Fibroblast of villous mesenchyme (primary cell): Measurements from ENCODE around the gene JHY. TPM values are rescaled to one million over a fixed set of nuclear protein-coding genes. Genes with fewer than 3 reads are reported as not detected.
"Not testable (repeated sequence)": the region's sequence is repeated elsewhere in the genome, so short reads cannot be mapped to it uniquely, and the experiment has no call there.

ENCODE experiments used
- DNase-seq: peaks from one replicate; pipeline ENCODE4 v3.0.0-alpha.2; 2010; ENCODE audit warnings: low read depth
- H3K4me3 ChIP-seq: 2 replicates; pipeline ENCODE4 v1.5.1; 2011; ENCODE audit warnings: low read depth, mild to moderate bottlenecking, low read length
- total RNA-seq: library from RNA; depleted of rRNA; stranded (reverse); fragments of >200 nt; gene quantifications from 2 replicates; pipeline ENCODE4 v1.2.3, GENCODE V29; 2012
- TF ChIP-seq, protein P1 (sequence below): IDR thresholded peaks from 2 replicates; pipeline ENCODE4 v1.5.1; 2012; ENCODE audit warnings: low read depth, mild to moderate bottlenecking, low read length; ENCODE audit not compliant: insufficient read depth

The JHY gene
- total RNA-seq, 1 donor: 5.2 TPM

DNA sequence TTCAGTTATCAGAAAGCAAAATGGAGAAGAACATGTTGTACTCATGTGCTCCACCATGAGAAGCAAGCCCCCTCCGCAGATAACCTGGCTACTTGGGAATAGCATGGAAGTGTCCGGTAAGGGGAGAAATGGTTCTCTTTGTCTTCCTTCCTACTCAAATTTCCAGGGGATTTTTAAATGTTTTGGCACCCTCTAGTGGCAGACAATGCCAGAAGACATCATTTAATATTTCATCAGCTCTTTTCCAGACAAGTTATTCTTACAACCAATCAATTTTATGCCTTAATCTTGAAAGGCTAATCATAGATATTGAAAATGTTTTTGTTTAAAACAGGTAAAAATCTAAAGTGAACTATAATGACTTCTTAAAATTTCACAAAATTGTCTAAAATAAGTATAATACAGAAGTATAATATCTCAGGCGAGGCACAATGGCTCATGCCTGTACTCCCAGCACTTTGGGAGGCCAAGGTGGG, 28.6 kb upstream of the JHY start:
- peak; percentile 85 for DNase-seq
- TF ChIP-seq, protein P1, sequence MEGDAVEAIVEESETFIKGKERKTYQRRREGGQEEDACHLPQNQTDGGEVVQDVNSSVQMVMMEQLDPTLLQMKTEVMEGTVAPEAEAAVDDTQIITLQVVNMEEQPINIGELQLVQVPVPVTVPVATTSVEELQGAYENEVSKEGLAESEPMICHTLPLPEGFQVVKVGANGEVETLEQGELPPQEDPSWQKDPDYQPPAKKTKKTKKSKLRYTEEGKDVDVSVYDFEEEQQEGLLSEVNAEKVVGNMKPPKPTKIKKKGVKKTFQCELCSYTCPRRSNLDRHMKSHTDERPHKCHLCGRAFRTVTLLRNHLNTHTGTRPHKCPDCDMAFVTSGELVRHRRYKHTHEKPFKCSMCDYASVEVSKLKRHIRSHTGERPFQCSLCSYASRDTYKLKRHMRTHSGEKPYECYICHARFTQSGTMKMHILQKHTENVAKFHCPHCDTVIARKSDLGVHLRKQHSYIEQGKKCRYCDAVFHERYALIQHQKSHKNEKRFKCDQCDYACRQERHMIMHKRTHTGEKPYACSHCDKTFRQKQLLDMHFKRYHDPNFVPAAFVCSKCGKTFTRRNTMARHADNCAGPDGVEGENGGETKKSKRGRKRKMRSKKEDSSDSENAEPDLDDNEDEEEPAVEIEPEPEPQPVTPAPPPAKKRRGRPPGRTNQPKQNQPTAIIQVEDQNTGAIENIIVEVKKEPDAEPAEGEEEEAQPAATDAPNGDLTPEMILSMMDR: peak; percentile 61
- no peak overlapping the region for H3K4me3 ChIP-seq

DNA sequence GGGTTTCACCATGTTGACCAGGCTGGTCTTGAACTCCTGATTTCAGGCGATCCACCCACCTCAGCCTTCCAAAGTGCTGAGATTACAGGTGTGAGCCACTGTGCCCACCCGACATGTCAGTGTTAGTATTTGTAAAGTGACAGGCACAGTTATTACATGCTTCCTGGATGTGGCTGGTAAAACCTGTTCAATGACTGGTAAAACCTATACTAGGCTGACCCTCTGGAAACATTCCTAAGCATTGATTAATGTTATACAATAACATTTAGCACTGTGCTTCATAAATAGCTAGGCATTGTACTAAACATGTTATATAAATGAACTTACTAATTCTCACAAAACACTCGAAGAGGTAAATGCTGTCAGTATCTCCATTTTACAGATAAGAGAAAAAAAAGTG, 20.9 kb upstream of the JHY start:
- TF ChIP-seq, protein P1: no peak
- no peak for DNase-seq
- H3K4me3 ChIP-seq: no peak overlapping the region

DNA sequence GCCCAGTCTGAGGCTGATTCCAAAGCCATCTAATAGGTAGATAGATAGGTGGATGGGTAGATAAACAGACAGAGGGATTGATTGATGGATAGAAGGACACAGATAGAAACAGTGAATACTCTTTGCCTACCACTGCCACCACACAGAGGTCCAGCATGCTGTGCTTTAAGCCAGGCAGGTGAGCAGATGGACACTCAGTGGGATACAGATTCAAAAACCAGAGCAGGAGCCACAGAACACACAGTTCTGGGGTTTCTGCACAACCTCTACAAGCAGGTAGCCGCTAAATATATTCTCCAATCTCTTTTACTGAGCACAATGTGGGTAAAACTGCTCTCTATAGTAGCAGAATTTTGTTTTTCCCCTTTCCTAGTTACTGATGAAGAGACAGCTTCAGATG, 20.5 kb upstream of the JHY start:
- TF ChIP-seq, protein P1: no peak
- no peak overlapping the region for H3K4me3 ChIP-seq
- DNase-seq: no peak

DNA sequence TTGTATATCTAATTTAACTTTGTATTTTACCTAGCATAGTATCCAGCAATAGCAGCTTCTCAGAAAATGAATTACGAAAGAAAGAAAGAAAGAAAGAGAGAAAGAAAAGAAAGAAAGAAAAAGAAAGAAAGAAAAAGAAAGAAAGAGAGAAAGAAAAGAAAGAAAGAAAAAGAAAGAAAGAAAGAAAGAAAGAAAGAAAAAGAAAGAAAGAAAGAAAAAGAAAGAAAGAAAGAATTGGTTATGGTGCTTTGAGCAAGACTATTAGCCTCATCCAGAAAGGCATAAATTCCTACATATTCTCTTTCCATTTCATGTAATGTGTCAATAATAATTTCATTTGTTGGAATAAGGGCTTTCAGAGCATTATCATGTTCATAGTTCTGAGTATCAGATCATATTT, 19.4 kb upstream of the JHY start:
- not testable (repeated sequence) for H3K4me3 ChIP-seq, DNase-seq

DNA sequence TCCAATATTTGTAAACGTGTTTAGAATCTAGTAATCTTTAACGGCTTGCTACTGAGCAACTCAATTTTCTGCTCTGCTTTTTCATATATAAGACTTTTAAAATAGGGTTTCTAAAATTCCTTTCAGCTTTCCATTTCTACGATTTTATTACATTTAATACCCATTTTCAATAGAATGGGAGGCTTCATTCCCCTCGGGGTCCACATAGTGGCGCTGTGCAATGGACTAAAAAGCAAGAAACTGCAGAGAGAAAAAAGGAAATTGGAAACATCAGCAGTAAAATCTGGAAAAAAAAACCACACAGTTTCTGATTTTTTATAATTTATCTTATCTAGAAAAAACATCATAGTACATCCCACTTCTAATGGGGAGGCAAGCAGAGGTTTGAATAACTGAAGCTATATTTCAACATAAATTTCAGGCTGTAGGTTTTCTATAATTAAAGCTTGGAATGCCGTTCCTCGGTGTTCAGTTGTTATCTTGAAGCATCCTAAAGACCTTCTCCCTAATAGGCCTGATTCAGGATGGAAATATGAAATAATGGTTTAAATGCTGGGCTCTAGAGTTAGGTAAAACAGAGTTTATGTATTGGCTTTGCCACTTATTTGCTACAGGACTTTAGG, 18.7 kb upstream of the JHY start:
- peak; percentile 56 for DNase-seq
- H3K4me3 ChIP-seq: no peak overlapping the region
- TF ChIP-seq, protein P1: peak; percentile 91

DNA sequence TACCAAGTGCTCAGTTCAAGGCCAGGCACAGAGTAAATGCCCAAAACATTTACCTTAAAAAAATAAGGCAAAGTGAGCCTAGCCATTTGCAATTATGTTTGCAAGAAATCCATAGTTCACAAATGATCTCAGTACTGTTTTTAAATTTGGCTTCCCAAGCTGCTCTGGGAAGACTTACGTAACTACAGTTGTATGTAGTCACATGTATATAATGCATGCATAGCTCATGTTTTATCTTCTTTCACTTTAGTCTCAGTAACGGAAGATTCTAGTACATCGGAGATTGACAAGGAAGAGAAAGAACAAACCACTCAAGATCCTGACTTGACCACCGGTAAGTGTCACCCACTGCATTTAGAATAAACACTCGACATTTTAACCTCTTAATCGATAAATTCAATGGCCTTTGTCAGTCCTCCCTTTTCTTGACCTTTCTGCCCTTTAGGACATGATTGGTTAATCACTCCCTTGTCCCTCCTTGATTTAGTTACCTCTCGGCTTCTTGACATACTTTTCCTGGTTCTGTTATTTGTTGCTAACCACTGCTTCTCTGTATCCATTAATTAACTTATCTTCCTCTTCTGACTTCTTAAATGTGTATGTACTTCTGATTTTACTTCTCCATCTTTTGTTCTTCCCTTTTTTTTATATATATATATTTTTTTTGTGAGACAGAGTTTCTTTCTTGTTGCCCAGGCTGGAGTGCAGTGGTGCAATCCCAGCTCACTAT, 18.0 kb upstream of the JHY start:
- no peak overlapping the region for H3K4me3 ChIP-seq
- no peak for DNase-seq
- TF ChIP-seq, protein P1: no peak

DNA sequence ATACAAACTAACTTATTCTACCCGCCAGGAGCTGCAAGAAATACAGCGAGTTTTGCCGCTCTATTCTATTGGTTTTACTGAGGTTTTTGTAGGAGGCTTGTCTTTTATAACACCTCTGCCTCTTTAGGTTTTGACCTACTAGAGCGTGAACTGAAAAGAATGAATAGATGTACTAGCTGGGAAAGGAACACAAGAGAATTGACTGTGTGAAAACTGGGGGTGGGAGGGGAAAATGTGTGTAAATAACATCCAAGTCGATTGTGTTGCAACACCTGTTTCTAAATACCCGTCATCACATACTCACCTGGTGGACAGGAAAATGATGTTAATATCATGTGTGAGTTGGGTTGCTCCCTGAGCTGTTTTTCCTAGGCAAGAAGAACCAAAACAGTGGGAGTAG, 12.9 kb upstream of the JHY start:
- H3K4me3 ChIP-seq: no peak overlapping the region
- TF ChIP-seq, protein P1: no peak
- no peak for DNase-seq
